CD4-positive, alpha-beta memory T cell (primary cell): ENCODE data around the gene ADGRB3. TPM values are rescaled to one million over a fixed set of nuclear protein-coding genes. Genes with fewer than 3 reads are reported as not detected.

Source experiments
- CTCF ChIA-PET: fragments of 350-600 bp; sonication (Branson Sonifier 250); formaldehyde crosslinking; loops from one replicate; lab custom pipeline; 2021; ENCODE audit warnings: inconsistent platforms; ENCODE audit not compliant: partially characterized antibody; lab: Charles Lee
- POLR2A ChIA-PET: fragments of 350-600 bp; sonication (Branson Sonifier 250); formaldehyde crosslinking; loops from one replicate; lab custom pipeline; 2021; ENCODE audit not compliant: partially characterized antibody; lab: Charles Lee
- DNase-seq, 5 donors: peaks; one replicate each; pipeline versions ENCODE4 v3.0.0 to v3.0.0-alpha.2; 2020 to 2022; ENCODE audit warnings: mixed read lengths in 1 of 5
- H3K27ac ChIP-seq: one replicate; pipeline ENCODE4 v1.7.0; 2013; ENCODE audit warnings: low read depth, low read length
- H3K27me3 ChIP-seq: 2 replicates; pipeline ENCODE4 v1.7.0; 2013; ENCODE audit warnings: mild to moderate bottlenecking, low read length, moderate library complexity; ENCODE audit not compliant: insufficient read depth
- H3K36me3 ChIP-seq: 2 replicates; pipeline ENCODE4 v1.7.0; 2013; ENCODE audit warnings: mild to moderate bottlenecking, low read length, moderate library complexity; ENCODE audit not compliant: insufficient read depth
- H3K4me1 ChIP-seq: 2 replicates; pipeline ENCODE4 v1.7.0; 2013; ENCODE audit warnings: mild to moderate bottlenecking, low read length, moderate library complexity; ENCODE audit not compliant: insufficient read depth
- H3K4me3 ChIP-seq, 2 donors: one replicate each; pipeline ENCODE4 v1.7.0; 2013; ENCODE audit warnings: low read length in 2 of 2, mild to moderate bottlenecking in 1 of 2
- H3K9me3 ChIP-seq, 2 donors: one replicate each; pipeline ENCODE4 v1.7.0; 2013; ENCODE audit warnings: low read length in 2 of 2, control low read depth in 1 of 2; ENCODE audit not compliant: control insufficient read depth in 1 of 2
- H3K27ac Mint-ChIP-seq, 7 donors: one replicate each; pipeline ENCODE4 v1.8.0; 2020 to 2021; ENCODE audit warnings: mixed read lengths in 7 of 7, mild to moderate bottlenecking in 6 of 7, inconsistent platforms in 3 of 7, moderate library complexity in 3 of 7
- H3K27me3 Mint-ChIP-seq, 2 donors: one replicate each; pipeline ENCODE4 v1.8.0; 2020 to 2021; ENCODE audit warnings: mixed read lengths in 2 of 2
- H3K36me3 Mint-ChIP-seq, 2 donors: one replicate each; pipeline ENCODE4 v1.8.0; 2020 to 2021; ENCODE audit warnings: mixed read lengths in 2 of 2, inconsistent platforms in 1 of 2, mild to moderate bottlenecking in 1 of 2
- H3K4me1 Mint-ChIP-seq, 4 donors: one replicate each; pipeline ENCODE4 v1.8.0; 2020 to 2021; ENCODE audit warnings: mixed read lengths in 4 of 4, mild to moderate bottlenecking in 1 of 4
- H3K4me3 Mint-ChIP-seq, 8 donors: one replicate each; pipeline ENCODE4 v1.8.0; 2020 to 2021; ENCODE audit warnings: mixed read lengths in 8 of 8, mild to moderate bottlenecking in 7 of 8, moderate library complexity in 6 of 8, inconsistent platforms in 3 of 8
- H3K9me3 Mint-ChIP-seq, 8 donors: one replicate each; pipeline ENCODE4 v1.8.0; 2020 to 2021; ENCODE audit warnings: mixed read lengths in 8 of 8, mild to moderate bottlenecking in 5 of 8, inconsistent platforms in 3 of 8, moderate library complexity in 1 of 8
- intact Hi-C: fragments of 100-400 bp; cut with micrococcal nuclease; formaldehyde crosslinking; loops from one replicate; pipeline ENCODE4 v1.15.1; 2023
- polyA plus RNA-seq, 2 donors: library from polyadenylated mRNA; unstranded; fragments of 300-500 nt; fragmentation: Illumina TruSeq; gene quantifications; one replicate each; pipeline ENCODE4 v1.2.3, GENCODE V29; 2021
- total RNA-seq, 2 experiments: library from RNA; stranded (reverse); gene quantifications; one replicate each; pipeline ENCODE4 v1.2.3, GENCODE V29; 2021

Gene ADGRB3
- total and polyA plus RNA-seq, 4 experiments from 2014 or later: not detected

DNA sequence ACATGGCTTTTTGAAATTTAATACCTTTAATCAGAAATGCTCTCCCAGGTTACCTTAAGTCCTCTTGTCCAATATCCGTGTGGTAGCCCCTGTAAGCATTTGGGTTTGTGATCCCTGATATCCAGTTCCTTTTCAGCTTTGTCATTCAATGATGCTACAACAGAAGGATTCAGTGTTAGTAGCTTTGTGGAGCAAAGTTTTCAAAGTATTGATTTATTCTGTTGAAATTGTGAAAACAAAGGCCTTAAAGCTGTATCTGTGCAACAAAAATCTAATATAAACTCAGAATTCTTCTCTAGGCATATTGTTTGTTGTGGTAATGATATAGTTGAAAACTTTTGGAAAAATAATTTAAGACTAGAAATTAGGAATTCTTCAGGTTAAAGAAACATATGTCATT lies 91.9 kb downstream of the ADGRB3 start:
- Histone ChIP-seq H3K4me1 (no peaks in the 10 kb centered on the region), H3K4me3 (no peak overlapping the region), H3K27me3 (no peaks in the 10 kb centered on the region), H3K36me3 (no peaks in the 10 kb centered on the region), H3K9me3 (no peaks in the 10 kb centered on the region), H3K27ac (no peak overlapping the region)
- ChIA-PET POLR2A (no interaction called here), CTCF (no interaction called here)
- Mint-ChIP-seq H3K4me3 (no peak overlapping the region), H3K9me3 (no peaks in the 10 kb centered on the region), H3K36me3 (no peaks in the 10 kb centered on the region), H3K4me1 (no peaks in the 10 kb centered on the region), H3K27me3 (no peaks in the 10 kb centered on the region), H3K27ac (no peak overlapping the region)
- no peak for DNase-seq
- intact Hi-C loops: no loop called here

DNA sequence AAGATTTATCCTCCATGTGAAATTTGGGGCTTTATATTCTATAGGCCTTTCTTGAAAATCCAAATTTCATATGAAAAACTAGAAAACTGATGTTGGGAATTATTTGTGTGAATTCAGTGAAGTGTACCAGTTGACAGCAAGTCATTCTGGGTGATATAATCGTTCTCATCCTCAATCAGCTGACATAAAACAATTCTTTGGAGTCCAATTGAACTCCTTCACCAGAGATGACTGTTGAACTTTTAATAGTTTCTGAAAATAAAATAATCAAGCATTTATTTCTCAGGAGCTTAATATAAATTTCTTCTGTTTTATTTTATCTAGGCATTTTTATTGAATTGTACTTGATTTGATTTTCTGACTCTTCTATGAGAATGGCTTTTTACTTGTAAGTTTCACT lies 92.6 kb downstream of the ADGRB3 start:
- H3K4me1 ChIP-seq: no peaks in the 10 kb centered on the region
- no peak overlapping the region for H3K4me3 ChIP-seq
- no peak for DNase-seq
- no peak overlapping the region for H3K27ac ChIP-seq
- intact Hi-C loops: no loop called here
- Mint-ChIP-seq H3K4me3 (no peak overlapping the region), H3K9me3 (no peaks in the 10 kb centered on the region), H3K4me1 (no peaks in the 10 kb centered on the region), H3K27me3 (no peaks in the 10 kb centered on the region), H3K27ac (no peak overlapping the region), H3K36me3 (no peaks in the 10 kb centered on the region)
- CTCF ChIA-PET: no interaction called here
- POLR2A ChIA-PET: no interaction called here
- H3K36me3 ChIP-seq: no peaks in the 10 kb centered on the region
- H3K27me3 ChIP-seq: no peaks in the 10 kb centered on the region
- H3K9me3 ChIP-seq: no peaks in the 10 kb centered on the region

DNA sequence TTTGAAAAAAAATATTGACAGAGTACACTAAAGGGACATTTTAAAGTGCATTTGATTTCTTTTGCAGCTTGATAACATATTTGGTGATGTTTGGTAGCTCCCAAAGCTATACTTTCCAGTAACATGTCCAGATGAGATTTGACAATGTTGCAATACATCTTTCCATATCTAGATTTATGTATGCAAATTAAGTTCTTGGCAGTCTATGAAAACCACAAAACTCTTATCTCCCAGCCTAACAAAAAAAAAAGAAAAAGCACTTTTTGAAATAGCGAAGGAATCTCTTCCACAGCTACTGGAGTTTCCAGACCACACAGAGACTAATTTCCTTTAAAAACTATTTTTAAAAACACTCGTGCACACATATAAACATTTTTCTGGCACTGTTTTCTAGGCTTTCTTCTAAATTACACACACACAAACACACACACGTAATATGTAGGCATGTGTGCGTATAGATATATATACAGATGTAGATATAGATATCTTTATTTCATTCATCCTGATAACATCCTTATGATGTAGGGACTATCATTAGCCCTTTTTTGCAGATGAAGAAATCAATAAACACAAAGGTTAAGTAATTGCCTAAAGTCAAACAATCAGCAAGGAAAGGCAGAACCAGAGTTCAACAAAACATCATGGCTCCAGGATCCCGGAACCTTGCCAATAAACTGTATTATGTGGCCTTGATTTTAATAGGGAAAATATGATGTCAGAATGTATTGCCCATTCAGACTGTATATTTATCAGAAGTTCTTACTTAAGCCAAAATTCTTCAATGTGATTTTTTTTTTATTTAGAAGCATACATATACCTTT lies 93.3 kb downstream of the ADGRB3 start:
- H3K36me3 Mint-ChIP-seq: no peaks in the 10 kb centered on the region

DNA sequence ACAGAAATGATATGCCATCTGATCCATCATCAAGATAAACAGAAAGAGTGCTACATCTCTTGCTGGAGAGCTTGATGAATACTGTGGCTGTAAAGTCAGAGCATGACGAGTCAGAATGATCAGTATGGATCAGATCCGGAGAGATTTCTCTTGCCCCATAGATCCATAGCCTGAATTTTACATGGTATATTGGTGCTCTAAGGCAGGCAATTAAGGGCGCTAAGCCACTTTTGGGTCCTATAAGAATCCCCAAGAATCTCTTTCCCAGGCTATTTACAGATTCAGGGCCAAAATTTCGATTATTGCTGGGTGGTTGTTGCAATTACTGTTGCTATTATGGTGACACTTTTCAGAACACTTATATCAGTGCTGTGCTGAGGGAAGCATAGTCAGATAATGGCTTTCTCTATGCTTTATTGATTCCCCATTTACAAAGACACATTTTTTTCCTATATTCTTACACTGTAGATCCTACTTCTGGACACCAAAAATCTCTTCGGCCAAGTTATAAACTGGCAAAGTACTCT lies 94.4 kb downstream of the ADGRB3 start:
- H3K4me1 Mint-ChIP-seq: no peaks in the 10 kb centered on the region
- no peaks in the 10 kb centered on the region for H3K4me1 ChIP-seq
- ChIA-PET CTCF (no interaction called here), POLR2A (no interaction called here)
- no peaks in the 10 kb centered on the region for H3K36me3 Mint-ChIP-seq
- H3K4me3 ChIP-seq: no peak overlapping the region
- no peaks in the 10 kb centered on the region for H3K27me3 Mint-ChIP-seq
- H3K9me3 ChIP-seq: no peaks in the 10 kb centered on the region
- no peak overlapping the region for H3K27ac ChIP-seq
- H3K27ac Mint-ChIP-seq: no peak overlapping the region
- H3K4me3 Mint-ChIP-seq: no peak overlapping the region
- no peak for DNase-seq
- H3K9me3 Mint-ChIP-seq: peaks cover 0 to 1% (median 0%) of the 10 kb centered on the region in 8 donors
- intact Hi-C loops: no loop called here
- no peaks in the 10 kb centered on the region for H3K27me3 ChIP-seq
- no peaks in the 10 kb centered on the region for H3K36me3 ChIP-seq

More for the DNA sequence above, 93.3 kb downstream of the ADGRB3 start:
- Mint-ChIP-seq H3K9me3 (peaks cover 0 to under 1% (median 0%) of the 10 kb centered on the region in 8 donors), H3K27ac (no peak overlapping the region), H3K4me1 (no peaks in the 10 kb centered on the region), H3K27me3 (no peaks in the 10 kb centered on the region), H3K4me3 (no peak overlapping the region)
- H3K27ac ChIP-seq: no peak overlapping the region
- intact Hi-C loops: no loop called here
- no peak overlapping the region for H3K4me3 ChIP-seq
- ChIA-PET CTCF (no interaction called here), POLR2A (no interaction called here)
- H3K27me3 ChIP-seq: no peaks in the 10 kb centered on the region
- no peaks in the 10 kb centered on the region for H3K36me3 ChIP-seq
- no peaks in the 10 kb centered on the region for H3K4me1 ChIP-seq
- no peaks in the 10 kb centered on the region for H3K9me3 ChIP-seq
- no peak for DNase-seq

DNA sequence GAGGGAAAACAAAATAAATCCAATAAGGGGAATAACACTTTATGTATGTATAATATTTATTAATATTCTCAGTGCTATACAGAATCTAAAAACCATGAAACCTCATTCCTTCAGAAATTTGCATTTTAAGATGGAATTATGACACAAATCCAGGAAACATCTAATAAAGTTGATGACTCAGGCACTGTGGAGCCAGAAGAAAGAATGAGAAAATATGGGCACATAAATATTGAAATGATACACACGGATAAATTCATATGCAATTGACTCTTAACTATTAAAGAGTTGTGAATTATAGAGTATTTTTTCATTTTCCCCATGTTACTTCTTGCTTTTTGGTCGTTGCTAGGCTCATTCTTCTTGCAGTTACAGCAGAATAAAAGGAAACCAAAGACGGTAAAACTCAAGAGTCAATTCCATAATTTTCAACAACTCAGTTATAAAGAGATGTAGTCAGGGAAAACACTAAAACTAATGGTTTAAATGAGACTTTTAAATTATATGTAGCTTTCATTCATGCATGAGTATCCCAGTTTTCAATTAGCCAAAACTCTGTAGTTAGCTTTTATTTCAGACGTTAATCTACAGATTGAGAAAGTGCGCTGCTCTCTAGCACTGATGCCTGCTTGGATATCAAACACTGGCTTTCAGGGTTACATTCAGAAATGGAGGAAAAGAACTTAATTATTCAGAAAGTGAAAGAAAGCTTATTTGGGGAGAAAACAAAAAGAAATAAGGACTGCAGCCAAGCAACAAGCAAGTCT lies 95.4 kb downstream of the ADGRB3 start:
- H3K4me1 ChIP-seq: no peaks in the 10 kb centered on the region
- CTCF ChIA-PET: no interaction called here
- Mint-ChIP-seq H3K4me1 (no peaks in the 10 kb centered on the region), H3K4me3 (no peak overlapping the region), H3K36me3 (no peaks in the 10 kb centered on the region), H3K9me3 (peaks cover 0 to 1% (median 0%) of the 10 kb centered on the region in 8 donors), H3K27me3 (no peaks in the 10 kb centered on the region), H3K27ac (no peak overlapping the region)
- no peaks in the 10 kb centered on the region for H3K9me3 ChIP-seq
- no peaks in the 10 kb centered on the region for H3K36me3 ChIP-seq
- POLR2A ChIA-PET: no interaction called here
- no peak overlapping the region for H3K27ac ChIP-seq
- intact Hi-C loops: no loop called here
- no peaks in the 10 kb centered on the region for H3K27me3 ChIP-seq
- DNase-seq: no peak
- H3K4me3 ChIP-seq: no peak overlapping the region

DNA sequence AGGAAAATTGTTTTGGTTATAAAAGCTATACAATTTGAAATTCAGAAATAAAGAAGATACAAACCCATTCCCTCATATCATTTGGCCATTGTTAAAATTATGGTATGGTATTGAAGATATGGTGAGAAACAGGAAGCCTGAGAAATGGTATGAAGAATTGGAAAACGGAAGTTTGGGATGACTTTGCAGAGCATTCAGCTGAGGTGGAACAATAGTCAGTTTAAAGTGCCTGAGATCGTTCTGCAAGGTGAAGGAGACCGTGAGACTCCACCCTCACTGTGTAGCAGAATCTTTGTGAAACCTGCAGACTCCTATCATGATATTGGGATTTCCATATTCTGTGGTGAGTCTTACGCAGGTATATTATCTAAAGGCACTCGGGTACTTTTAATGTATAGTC lies 97.3 kb downstream of the ADGRB3 start:
- ChIA-PET CTCF (no interaction called here), POLR2A (no interaction called here)
- Mint-ChIP-seq H3K4me1 (no peaks in the 10 kb centered on the region), H3K27ac (no peak overlapping the region), H3K36me3 (no peaks in the 10 kb centered on the region), H3K9me3 (peaks cover 0 to 1% (median 0%) of the 10 kb centered on the region in 8 donors), H3K27me3 (no peaks in the 10 kb centered on the region), H3K4me3 (no peak overlapping the region)
- intact Hi-C loops: no loop called here
- no peak overlapping the region for H3K27ac ChIP-seq
- no peak overlapping the region for H3K4me3 ChIP-seq
- no peak for DNase-seq
- H3K9me3 ChIP-seq: no peaks in the 10 kb centered on the region
- H3K4me1 ChIP-seq: no peaks in the 10 kb centered on the region
- H3K27me3 ChIP-seq: no peaks in the 10 kb centered on the region
- H3K36me3 ChIP-seq: no peaks in the 10 kb centered on the region

DNA sequence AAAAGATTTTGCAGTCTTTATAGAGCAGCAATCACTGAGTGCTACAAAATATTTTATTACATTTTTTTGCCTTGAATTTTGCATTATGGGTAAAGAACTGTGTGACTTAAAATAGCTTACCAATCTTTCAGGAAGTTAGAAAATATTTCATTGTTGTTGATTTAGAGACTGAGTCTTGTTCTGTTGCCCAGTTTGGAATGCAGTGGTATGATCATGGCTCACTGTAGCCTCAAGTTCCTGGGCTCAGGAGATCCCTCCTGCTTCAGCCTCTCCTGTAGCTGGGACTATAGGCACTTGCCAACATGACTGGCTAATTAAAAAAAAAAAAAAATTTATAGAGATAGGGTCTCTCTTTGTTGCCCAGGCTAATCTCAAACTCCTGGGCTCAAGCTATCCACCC lies 100.8 kb downstream of the ADGRB3 start:
- ChIA-PET CTCF (no interaction called here), POLR2A (no interaction called here)
- intact Hi-C loops: no loop called here
- Mint-ChIP-seq H3K4me1 (peaks cover 3 to 7% (median 5%) of the 10 kb centered on the region in 4 donors), H3K9me3 (peaks cover 0 to 3% (median 0%) of the 10 kb centered on the region in 8 donors), H3K36me3 (no peaks in the 10 kb centered on the region), H3K4me3 (no peak overlapping the region), H3K27ac (no peak overlapping the region), H3K27me3 (no peaks in the 10 kb centered on the region)
- H3K9me3 ChIP-seq: no peaks in the 10 kb centered on the region
- no peak overlapping the region for H3K4me3 ChIP-seq
- no peak for DNase-seq
- H3K27me3 ChIP-seq: no peaks in the 10 kb centered on the region
- H3K27ac ChIP-seq: no peak overlapping the region
- no peaks in the 10 kb centered on the region for H3K4me1 ChIP-seq
- no peaks in the 10 kb centered on the region for H3K36me3 ChIP-seq
